Heart left ventricle (tissue), 13 donors: ENCODE measurements around the gene ATP5MG.

Source experiments
- CTCF ChIP-seq, 12 donors: fragments of 200-600 bp; sonication (generic) in 4 of 12; IDR thresholded peaks; one replicate each; pipeline versions ENCODE4 v1.5.0 to v1.8.0; 2018 to 2022; ENCODE audit warnings: antibody characterized with exemption in 12 of 12, mild to moderate bottlenecking in 5 of 12
- POLR2A ChIP-seq, 2 donors: fragments of 450-650 bp; IDR thresholded peaks; one replicate each; pipeline ENCODE4 v1.6.1; 2017; ENCODE audit warnings: antibody characterized with exemption in 2 of 2, mild to moderate bottlenecking in 2 of 2, moderate library complexity in 2 of 2
- donor health status: ischemic (EF 13 %, LVEDD 7.1; RV severe dilation, severe dysfunction).
- donor health status: DM: no; HTN: yes; CAD: no.
- donor health status: DM: no; HTN: no; CAD: no.
- donor health status: ischemic (EF 25% LVEDD 6.9; RV normal size, moderate dysfunction).
- donor health status: ischemic (EF 25% LVEDD 5.7; RV mildly dilated, moderate dysfunction).
- donor health status: ischemic (EF 35%, LVEDD 5.7; RV mildly dilated, moderate dysfunction).
- donor health status: nonischemic (EF 11% LVEDD 7.7; RV severe dilation, severe dysfunction).
- donor health status: DM: yes; HTN: yes; CAD: no.
- donor health status: PGD.
- donor health status: ischemic (EF 29% LVEDD 5.4; RV normal size, mild dysfunction).
- donor health status: nonischemic (EF 23%, LVEDD 6.1; RV moderate dilation, normal function).

- no peak for TF ChIP-seq CTCF (IDR thresholded peaks at IDR 0.05)
- TF ChIP-seq POLR2A (IDR thresholded peaks at IDR 0.05) = no peak
These were observed 38.2 kb downstream of the ATP5MG start for GRCh38 chr11:118439646-118440045.
